ENCODE measurements around the gene ROS1.

- TF ChIP-seq CTCF (IDR thresholded peaks at IDR 0.05; ENCODE audit: low read depth, low read length, missing input control) = no peak
- no peak for TF ChIP-seq REST (IDR thresholded peaks at IDR 0.05)
- no peak for TF ChIP-seq MAX (IDR thresholded peaks at IDR 0.05)
- no peak for TF ChIP-seq ATF3 (IDR thresholded peaks at IDR 0.05)
- no peak for TF ChIP-seq JUND (IDR thresholded peaks at IDR 0.05)
- no peak for TF ChIP-seq RAD21 (IDR thresholded peaks at IDR 0.05)
- TF ChIP-seq FOXA2 (IDR thresholded peaks at IDR 0.05) = no peak
- no peak for TF ChIP-seq EGR1 (IDR thresholded peaks at IDR 0.05; ENCODE audit: low read depth in 2 of 2)
- no peak for TF ChIP-seq HNF4A (conservative IDR thresholded peaks at IDR 0.05)
- TF ChIP-seq TAF1 (conservative IDR thresholded peaks at IDR 0.05) = no peak
- TF ChIP-seq HNF4G (IDR thresholded peaks at IDR 0.05) = no peak
Measured at GRCh38 chr6:117272891-117273290, 152.9 kb downstream of the ROS1 start.
